Cardiac fibroblast (primary cell): ENCODE results near the gene MDM4.

Source experiments
- DNase-seq, 2 donors: peaks; one replicate each; pipeline versions ENCODE4 v3.0.0 to v3.0.0-alpha.2; 2010; ENCODE audit warnings: low read depth in 2 of 2
- H3K4me3 ChIP-seq, 2 donors: replicated peaks in 1 of 2; 1 replicate in 1 of 2; 2 replicates in 1 of 2; pipeline ENCODE4 v1.5.1; 2011; ENCODE audit warnings: low read depth in 2 of 2, low read length in 2 of 2, mild to moderate bottlenecking in 2 of 2, moderate library complexity in 1 of 2
- CTCF ChIP-seq: IDR thresholded peaks from one replicate; pipeline ENCODE4 v1.5.1; 2011; ENCODE audit warnings: low read depth, mild to moderate bottlenecking, low read length, inconsistent platforms

Gene MDM4

DNA sequence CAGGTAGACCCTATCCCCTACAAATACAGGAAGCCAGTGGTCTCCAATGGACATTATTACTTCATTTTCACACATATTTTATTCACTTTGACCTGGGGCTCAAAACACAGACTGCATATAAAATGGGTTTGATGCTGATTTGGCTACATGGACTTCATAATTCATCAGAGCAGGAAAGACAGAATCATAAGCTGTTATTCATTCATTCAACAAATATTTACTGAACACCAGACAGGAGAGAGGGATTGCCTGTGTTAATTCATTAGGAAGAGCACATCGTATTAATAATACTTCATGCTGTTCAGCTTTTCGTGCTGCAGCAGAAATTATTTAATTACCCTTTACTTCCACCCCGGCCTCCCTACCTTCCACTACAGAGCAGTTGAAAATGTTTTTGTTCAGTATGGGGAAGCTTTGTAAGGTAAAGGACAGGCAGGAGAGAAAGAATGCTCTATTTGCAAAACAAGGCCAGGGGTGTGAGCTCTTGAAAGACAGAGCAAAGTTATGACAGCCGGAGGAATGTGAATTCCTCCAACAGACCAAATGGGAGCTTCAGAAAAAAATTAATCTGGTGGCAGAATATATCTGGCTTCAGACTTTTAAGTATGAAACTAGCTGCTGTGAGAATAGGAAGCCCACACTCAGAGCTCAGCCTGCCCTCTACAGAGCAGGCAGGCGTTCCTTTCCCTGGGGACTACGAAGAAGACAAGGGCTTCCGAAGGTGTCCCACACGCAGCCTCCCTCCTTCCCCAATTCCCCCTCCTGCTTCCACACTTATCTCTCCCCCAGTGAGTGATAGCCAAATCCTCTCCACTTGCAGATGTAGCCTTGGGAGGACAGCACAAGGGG lies 58.0 kb downstream of the MDM4 start:
- TF ChIP-seq CTCF: no peak
- H3K4me3 ChIP-seq: no peak overlapping the region
- DNase-seq: no peak

DNA sequence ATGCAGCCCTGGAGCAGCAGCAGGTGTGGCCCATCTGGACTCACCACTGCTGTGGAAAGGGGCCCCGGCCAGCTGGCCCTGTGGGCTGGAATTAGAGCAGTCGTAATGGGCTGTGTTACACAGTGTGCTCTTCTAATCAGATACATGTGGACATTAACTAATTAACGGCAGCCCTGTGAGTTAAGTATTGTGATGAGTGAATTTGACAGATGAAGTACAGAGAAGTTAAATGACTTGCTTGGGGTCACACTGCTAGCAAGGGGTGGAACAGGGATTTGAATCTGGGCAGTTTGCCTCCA lies 58.6 kb downstream of the MDM4 start:
- no peak for DNase-seq
- TF ChIP-seq CTCF: no peak
- H3K4me3 ChIP-seq: no peak overlapping the region

GRCh38 chr1:204575221-204576190 lies 59.3 kb downstream of the MDM4 start:
- no peak for TF ChIP-seq CTCF
- DNase-seq: no peak
- no peak overlapping the region for H3K4me3 ChIP-seq

DNA sequence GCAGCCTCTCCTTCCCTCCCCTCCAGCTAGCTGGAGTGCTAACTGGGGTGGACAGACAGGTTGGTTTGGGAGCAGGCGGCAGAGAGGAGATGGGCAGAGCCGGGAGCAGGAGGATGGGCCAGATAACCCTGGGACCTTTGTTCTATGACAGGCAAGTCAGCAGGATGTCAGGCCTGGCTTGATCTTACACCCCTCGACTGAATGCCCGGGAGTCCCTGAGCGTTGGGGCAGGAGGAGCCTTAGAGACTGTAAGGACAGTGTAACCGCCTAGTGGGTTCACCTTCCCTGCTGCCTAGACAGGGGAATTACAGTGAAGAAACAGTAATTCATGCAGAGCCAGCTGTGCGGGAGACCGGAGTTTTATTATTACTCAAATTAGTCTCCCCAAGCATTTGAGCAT lies 60.2 kb downstream of the MDM4 start:
- TF ChIP-seq CTCF: no peak
- no peak for DNase-seq

GRCh38 chr1:204577794-204578478 lies 61.7 kb downstream of the MDM4 start:
- TF ChIP-seq CTCF: no peak
- DNase-seq: no peak
- H3K4me3 ChIP-seq: no peak overlapping the region

More for the DNA sequence above, 60.2 kb downstream of the MDM4 start:
- H3K4me3 ChIP-seq: no peak overlapping the region

- DNase-seq: peak; percentile 30 to 69
- H3K4me3 ChIP-seq: peak overlapping the region; percentile 8 to 26
- TF ChIP-seq CTCF: no peak
These were observed 62.9 kb downstream of the MDM4 start for GRCh38 chr1:204578867-204579664.
